SIG-M5 (cell line): ENCODE results near the gene AP2B1.

Experiments used
- DNase-seq: peaks from one replicate; lab custom pipeline; 2025; lab: John Stamatoyannopoulos, UW

Gene AP2B1

GRCh38 chr17:35730400-35731005 lies 143.4 kb downstream of the AP2B1 start:
- DNase-seq: no peak

GRCh38 chr17:35731239-35731916 lies 144.3 kb downstream of the AP2B1 start, which contains the start of gene RASL10B:
TSS of gene RASL10B (plus strand) at chr17:35731639. CDS start at chr17:35735185, 3,546 bp downstream.
- no peak for DNase-seq

GRCh38 chr17:35731917-35732805 lies 145.0 kb downstream of the AP2B1 start:
- no peak for DNase-seq

- no peak for DNase-seq
These were observed 145.6 kb downstream of the AP2B1 start for GRCh38 chr17:35732806-35733136.

GRCh38 chr17:35733366-35733765 lies 146.2 kb downstream of the AP2B1 start:
- no peak for DNase-seq

- no peak for DNase-seq
These were observed 147.3 kb downstream of the AP2B1 start for GRCh38 chr17:35734396-35734795.

GRCh38 chr17:35735036-35735805 lies 148.1 kb downstream of the AP2B1 start:
- DNase-seq: no peak

- no peak for DNase-seq
These were observed 149.1 kb downstream of the AP2B1 start for GRCh38 chr17:35736236-35736635.

- DNase-seq: no peak
These were observed 151.5 kb downstream of the AP2B1 start for GRCh38 chr17:35738519-35739133.

- DNase-seq: no peak
These were observed 153.1 kb downstream of the AP2B1 start for GRCh38 chr17:35740216-35740615.

- no peak for DNase-seq
These were observed 154.1 kb downstream of the AP2B1 start for GRCh38 chr17:35740997-35741931.

GRCh38 chr17:35742496-35742895 lies 155.4 kb downstream of the AP2B1 start:
- no peak for DNase-seq

- no peak for DNase-seq
These were observed 155.9 kb downstream of the AP2B1 start for GRCh38 chr17:35742896-35743477.

- no peak for DNase-seq
These were observed 156.7 kb downstream of the AP2B1 start for GRCh38 chr17:35743626-35744328.

GRCh38 chr17:35744830-35745229 lies 157.7 kb downstream of the AP2B1 start:
- DNase-seq: no peak

GRCh38 chr17:35745246-35745645 lies 158.1 kb downstream of the AP2B1 start:
- no peak for DNase-seq

GRCh38 chr17:35745749-35746320 lies 158.7 kb downstream of the AP2B1 start:
- no peak for DNase-seq

- DNase-seq: no peak
These were observed 160.5 kb downstream of the AP2B1 start for GRCh38 chr17:35747540-35748017.

GRCh38 chr17:35748341-35748841 lies 161.3 kb downstream of the AP2B1 start:
- no peak for DNase-seq
